HEK293T (cell line): Measurements from ENCODE around the gene NID1.

Source experiments
- ARNT ChIP-seq: fragments of 450-650 bp; IDR thresholded peaks from 2 replicates; pipeline ENCODE4 v1.6.1; 2017; ENCODE audit warnings: mild to moderate bottlenecking
- BHLHE40 ChIP-seq: fragments of 450-650 bp; IDR thresholded peaks from 2 replicates; pipeline ENCODE4 v1.6.1; 2016; ENCODE audit warnings: mild to moderate bottlenecking, moderate library complexity, borderline replicate concordance
- ELF4 ChIP-seq: fragments of 450-650 bp; IDR thresholded peaks from 2 replicates; pipeline ENCODE4 v1.6.1; 2017; ENCODE audit warnings: antibody characterized with exemption
- FOXA1 ChIP-seq: fragments of 450-650 bp; IDR thresholded peaks from 2 replicates; pipeline ENCODE4 v1.6.1; 2016; ENCODE audit warnings: mild to moderate bottlenecking
- FOXK2 ChIP-seq: fragments of 450-650 bp; IDR thresholded peaks from 2 replicates; pipeline ENCODE4 v1.6.1; 2016; ENCODE audit warnings: mild to moderate bottlenecking
- FOXM1 ChIP-seq: fragments of 450-650 bp; IDR thresholded peaks from 2 replicates; pipeline ENCODE4 v1.6.1; 2017; ENCODE audit warnings: mild to moderate bottlenecking, borderline replicate concordance
- HDGF ChIP-seq: fragments of 450-650 bp; IDR thresholded peaks from 2 replicates; pipeline ENCODE4 v1.6.1; 2017; ENCODE audit warnings: antibody characterized with exemption, borderline replicate concordance
- L3MBTL2 ChIP-seq: fragments of 450-650 bp; conservative IDR thresholded peaks from 2 replicates; pipeline ENCODE4 v1.6.1; 2016; ENCODE audit warnings: mild to moderate bottlenecking
- LEF1 ChIP-seq: fragments of 450-650 bp; IDR thresholded peaks from 2 replicates; pipeline ENCODE4 v1.6.1; 2017; ENCODE audit warnings: mild to moderate bottlenecking, borderline replicate concordance
- NFRKB ChIP-seq: fragments of 450-650 bp; IDR thresholded peaks from 2 replicates; pipeline ENCODE4 v1.6.1; 2016; ENCODE audit warnings: mild to moderate bottlenecking, moderate library complexity
- SP1 ChIP-seq: fragments of 450-650 bp; IDR thresholded peaks from 2 replicates; pipeline ENCODE4 v1.6.1; 2017
- SUZ12 ChIP-seq: fragments of 450-650 bp; IDR thresholded peaks from 2 replicates; pipeline ENCODE4 v1.6.1; 2016; ENCODE audit warnings: mild to moderate bottlenecking
- ZNF384 ChIP-seq: fragments of 450-650 bp; IDR thresholded peaks from 2 replicates; pipeline ENCODE4 v1.6.1; 2016
- TF ChIP-seq, protein P1 (sequence below): fragments of 450-650 bp; IDR thresholded peaks from 2 replicates; pipeline ENCODE4 v1.6.1; 2016

DNA sequence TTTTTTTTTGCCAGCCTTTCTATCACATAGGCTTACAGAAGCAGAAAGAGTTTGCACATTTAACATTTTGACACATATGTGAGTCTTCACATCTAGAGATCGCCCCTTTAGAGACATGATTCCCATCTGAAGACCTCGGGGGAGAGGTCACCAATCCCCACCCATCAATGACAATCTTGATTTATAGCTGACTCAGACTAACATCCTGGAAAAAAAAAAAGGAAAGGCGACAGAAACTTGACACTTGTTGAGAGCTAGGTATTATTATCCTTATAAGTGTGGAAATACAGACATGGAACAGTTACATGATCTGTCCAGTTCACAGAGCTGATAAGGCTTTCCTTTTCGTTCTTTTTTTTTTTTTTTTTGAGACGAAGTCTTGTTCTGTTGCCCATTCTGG lies 28.0 kb upstream of the NID1 start:
- TF ChIP-seq L3MBTL2 (no peak), FOXM1 (no peak), ELF4 (no peak), NFRKB (no peak), HDGF (no peak), ARNT (no peak), FOXA1 (no peak), FOXK2 (no peak), SP1 (no peak), ZNF384 (peak; percentile 71), LEF1 (no peak), SUZ12 (no peak), BHLHE40 (no peak)
- TF ChIP-seq, protein P1, sequence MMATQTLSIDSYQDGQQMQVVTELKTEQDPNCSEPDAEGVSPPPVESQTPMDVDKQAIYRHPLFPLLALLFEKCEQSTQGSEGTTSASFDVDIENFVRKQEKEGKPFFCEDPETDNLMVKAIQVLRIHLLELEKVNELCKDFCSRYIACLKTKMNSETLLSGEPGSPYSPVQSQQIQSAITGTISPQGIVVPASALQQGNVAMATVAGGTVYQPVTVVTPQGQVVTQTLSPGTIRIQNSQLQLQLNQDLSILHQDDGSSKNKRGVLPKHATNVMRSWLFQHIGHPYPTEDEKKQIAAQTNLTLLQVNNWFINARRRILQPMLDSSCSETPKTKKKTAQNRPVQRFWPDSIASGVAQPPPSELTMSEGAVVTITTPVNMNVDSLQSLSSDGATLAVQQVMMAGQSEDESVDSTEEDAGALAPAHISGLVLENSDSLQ = peak; percentile 72; the same call in 1 of the 2 replicates
